ENCODE measurements around the gene CPA1.

GRCh38 chr7:130397051-130397757 lies 16.9 kb downstream of the CPA1 start:
- TF ChIP-seq CTCF (IDR thresholded peaks at IDR 0.05; ENCODE audit: low read depth, low read length), result no peak
- no peak for TF ChIP-seq EZH2phosphoT487 (IDR thresholded peaks at IDR 0.05; ENCODE audit: low read depth)

Data from OCI-LY3 (cell line).